ENCODE results near the gene MLST8. TPM values are rescaled to one million over a fixed set of nuclear protein-coding genes. Genes with fewer than 3 reads are reported as not detected.

MLST8 gene
- polyA plus RNA-seq, 1 donor (not counting 4 experiments of a cell fraction or from before 2014, with no cell fraction given) = 35.7 TPM

Other genes starting within 250 kb of the MLST8 start
- 97.9 to 161 TPM (median 107 TPM) in 3 replicates for gene NDUFB10, start 245.9 kb upstream of the MLST8 start, polyA plus RNA-seq
- 2,750 to 6,036 TPM (median 3,573 TPM) in 3 replicates for gene RPS2, start 240.6 kb upstream of the MLST8 start, polyA plus RNA-seq
- gene RNF151, start 238.6 kb upstream of the MLST8 start, polyA plus RNA-seq = not detected in 3 replicates
- gene TBL3, start 233.4 kb upstream of the MLST8 start, polyA plus RNA-seq = 27.8 to 45.1 TPM (median 40.1 TPM) in 3 replicates
- 0.38 to 1.1 TPM (median 0.54 TPM) in 3 replicates for gene NOXO1, start 224.0 kb upstream of the MLST8 start, polyA plus RNA-seq
- 10.3 to 13.4 TPM (median 12.0 TPM) in 3 replicates for gene GFER, start 221.3 kb upstream of the MLST8 start, polyA plus RNA-seq
- gene SYNGR3, start 215.5 kb upstream of the MLST8 start, polyA plus RNA-seq = 0.12 to 0.30 TPM (median 0.28 TPM) in 3 replicates
- 18.0 to 35.5 TPM (median 24.0 TPM) in 3 replicates for gene ZNF598, start 195.6 kb upstream of the MLST8 start, polyA plus RNA-seq
- gene NPW, start 185.7 kb upstream of the MLST8 start, polyA plus RNA-seq = 0.23 TPM in 1 of 3 replicates, not detected in the others
- gene NHERF2, start 178.6 kb upstream of the MLST8 start, polyA plus RNA-seq = 5.9 to 10.1 TPM (median 9.0 TPM) in 3 replicates
- 8.5 to 16.0 TPM (median 10.9 TPM) in 3 replicates for gene NTHL1, start 157.6 kb upstream of the MLST8 start, polyA plus RNA-seq
- gene TSC2, start 157.5 kb upstream of the MLST8 start, polyA plus RNA-seq = 22.6 to 28.8 TPM (median 23.3 TPM) in 3 replicates
- gene PKD1, start 69.6 kb upstream of the MLST8 start, polyA plus RNA-seq = 10.6 to 22.9 TPM (median 16.4 TPM) in 3 replicates
- gene RAB26, start 56.8 kb upstream of the MLST8 start, polyA plus RNA-seq = 0.44 to 0.91 TPM (median 0.58 TPM) in 3 replicates
- 38.4 to 52.1 TPM (median 45.9 TPM) in 3 replicates for gene TRAF7, start 49.7 kb upstream of the MLST8 start, polyA plus RNA-seq
- 0.01 to 0.45 TPM (median 0.04 TPM) in 3 replicates for gene CASKIN1, start 8.8 kb upstream of the MLST8 start, polyA plus RNA-seq
- 1.8 to 5.9 TPM (median 3.5 TPM) in 3 replicates for gene BRICD5, start 5.4 kb downstream of the MLST8 start, polyA plus RNA-seq
- gene PGP, start 9.4 kb downstream of the MLST8 start, polyA plus RNA-seq = 10.3 to 18.0 TPM (median 10.4 TPM) in 3 replicates
- 10.5 to 24.7 TPM (median 11.1 TPM) in 3 replicates for gene E4F1, start 18.1 kb downstream of the MLST8 start, polyA plus RNA-seq
- 0.31 to 1.1 TPM (median 0.41 TPM) in 3 replicates for gene DNASE1L2, start 31.0 kb downstream of the MLST8 start, polyA plus RNA-seq
- gene ECI1, start 46.1 kb downstream of the MLST8 start, polyA plus RNA-seq = 19.7 to 32.0 TPM (median 24.2 TPM) in 3 replicates
- gene RNPS1, start 62.7 kb downstream of the MLST8 start, polyA plus RNA-seq = 79.2 to 226 TPM (median 89.4 TPM) in 3 replicates
- 0.06 to 0.08 TPM (median 0.08 TPM) in 3 replicates for gene ABCA3, start 135.3 kb downstream of the MLST8 start, polyA plus RNA-seq
- 1.3 to 8.3 TPM (median 3.5 TPM) in 3 replicates for gene CCNF, start 224.0 kb downstream of the MLST8 start, polyA plus RNA-seq

Measured in keratinocyte (primary cell).